ENCODE measurements around the gene PUS10.

DNA sequence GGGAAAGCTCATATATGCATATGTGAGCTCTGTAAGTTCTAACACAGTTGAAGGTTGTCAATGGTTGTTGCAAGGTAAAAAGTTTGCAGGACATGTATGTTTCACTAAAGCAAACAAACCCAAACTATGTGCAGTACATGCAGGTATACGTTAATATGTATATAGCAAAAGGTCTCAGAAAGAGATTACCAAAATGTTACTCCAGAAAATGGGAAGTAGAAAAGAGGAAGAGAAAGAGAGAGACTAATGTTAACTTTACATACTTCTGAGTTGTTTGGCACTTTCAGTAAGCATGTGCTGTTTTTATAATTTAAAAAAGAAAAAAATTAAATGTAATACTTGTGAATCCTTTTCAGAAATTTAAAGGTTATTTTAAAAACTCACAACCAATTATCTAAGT lies 33.3 kb downstream of the PUS10 start:
- TF ChIP-seq SUZ12 (IDR thresholded peaks at IDR 0.05) (no peak), SP1 (IDR thresholded peaks at IDR 0.05) (no peak)

Measured in HEK293T (cell line).